Panc1 (cell line): ENCODE data around the gene SLC27A4. TPM values are rescaled to one million over a fixed set of nuclear protein-coding genes. Genes with fewer than 3 reads are reported as not detected.
A peak's percentile ranks its signal among the peaks of the same experiment; 100 is the strongest.

Experiments used
- ATAC-seq: fragments of 200-7000 bp; cut with Tn5 transposase; 2 replicates; pipeline ENCODE4 v1.9.1; 2020; ENCODE audit warnings: mild to moderate bottlenecking, moderate library complexity
- BruUV-seq: library from RNA; stranded (reverse); fragments of 400-500 nt; replicated peaks from 2 replicates; lab custom pipeline; 2021; lab: Mats Ljungman, UMichigan
- CTCF ChIA-PET: fragments of 300-600 bp; sonication (Branson Sonifier 250); formaldehyde crosslinking; loops from one replicate; lab custom pipeline; 2022; ENCODE audit warnings: antibody characterized with exemption; lab: Charles Lee
- POLR2A ChIA-PET: fragments of 300-600 bp; sonication (Branson Sonifier 250); formaldehyde crosslinking; loops from one replicate; lab custom pipeline; 2022; ENCODE audit warnings: antibody characterized with exemption; lab: Charles Lee
- DNase-seq: peaks from one replicate; pipeline ENCODE4 v3.0.0-alpha.2; 2010; ENCODE audit warnings: low read depth, low spot score
- H3K27ac ChIP-seq: 2 replicates; pipeline ENCODE4 v1.5.1; 2011; ENCODE audit warnings: mild to moderate bottlenecking, low read length, inconsistent platforms
- H3K27me3 ChIP-seq: fragments of 200-500 bp; sonication (Bioruptor generic); 2 replicates; pipeline ENCODE4 v1.6.0; 2014; ENCODE audit warnings: low read length, inconsistent platforms; ENCODE audit not compliant: control insufficient read depth, insufficient read depth
- H3K36me3 ChIP-seq: fragments of 200-500 bp; sonication (Bioruptor generic); 2 replicates; pipeline ENCODE4 v1.5.1; 2014; ENCODE audit warnings: inconsistent platforms, mild to moderate bottlenecking, low read length, moderate library complexity; ENCODE audit not compliant: control insufficient read depth, insufficient read depth
- H3K4me1 ChIP-seq: 2 replicates; pipeline ENCODE4 v1.5.1; 2011; ENCODE audit warnings: inconsistent platforms, mild to moderate bottlenecking, low read length, moderate library complexity; ENCODE audit not compliant: control insufficient read depth, insufficient read depth
- H3K4me3 ChIP-seq, 2 experiments: 2 replicates each; pipeline ENCODE4 v1.5.1; 2011 to 2012; ENCODE audit warnings: low read depth in 2 of 2, low read length in 2 of 2, mild to moderate bottlenecking in 2 of 2, inconsistent platforms in 1 of 2, moderate library complexity in 1 of 2
- H3K9me3 ChIP-seq: fragments of 200-500 bp; sonication (Bioruptor generic); 2 replicates; pipeline ENCODE4 v1.5.1; 2014; ENCODE audit warnings: low read depth, mild to moderate bottlenecking, inconsistent platforms, low read length, moderate library complexity; ENCODE audit not compliant: control insufficient read depth, insufficient read depth
- CTCF ChIP-seq: fragments of 450-650 bp; IDR thresholded peaks from 2 replicates; pipeline ENCODE4 v1.5.1; 2017; ENCODE audit warnings: mild to moderate bottlenecking
- POLR2AphosphoS5 ChIP-seq: IDR thresholded peaks from 2 replicates; pipeline ENCODE4 v1.6.1; 2012; ENCODE audit warnings: mild to moderate bottlenecking, low read depth, low read length, moderate library complexity
- REST ChIP-seq, 2 experiments: IDR thresholded peaks; 2 replicates each; pipeline ENCODE4 v1.6.1; 2011 to 2012; ENCODE audit warnings: low read depth in 2 of 2, control low read depth in 1 of 2, low read length in 1 of 2, mild to moderate bottlenecking in 1 of 2, moderate library complexity in 1 of 2; ENCODE audit not compliant: insufficient read depth in 1 of 2
- SIN3A ChIP-seq: IDR thresholded peaks from 2 replicates; pipeline ENCODE4 v1.6.1; 2012; ENCODE audit warnings: low read depth, mild to moderate bottlenecking, low read length, moderate library complexity, borderline replicate concordance; ENCODE audit not compliant: insufficient read depth
- TCF7L2 ChIP-seq: IDR thresholded peaks from 2 replicates; pipeline ENCODE4 v1.6.1; 2011; ENCODE audit warnings: mild to moderate bottlenecking, low read depth, low read length, inconsistent platforms
- in situ Hi-C: cut with HindIII; loops from 2 replicates; pipeline ENCODE4 v1.10.0; 2016; ENCODE audit warnings: low sequenced_read_pairs, low pct_unique_long_range_greater_than_20kb
- intact Hi-C: fragments of 100-400 bp; cut with micrococcal nuclease; formaldehyde crosslinking; loops from one replicate; pipeline ENCODE4 v1.10.0; 2022; ENCODE audit not compliant: unreplicated experiment
- total RNA-seq: library from RNA; stranded (reverse); gene quantifications from one replicate; pipeline ENCODE4 v1.2.1, GENCODE V29; 2021; ENCODE audit not compliant: unreplicated experiment

SLC27A4 gene
- total RNA-seq, 1 experiment from 2014 or later = 20.3 TPM

- Histone ChIP-seq H3K9me3 (no peaks in the 10 kb centered on the region), H3K4me3 (peak overlapping the region; percentile 96 to 97), H3K27me3 (no peaks in the 10 kb centered on the region), H3K27ac (peak overlapping the region; percentile 89), H3K36me3 (peaks cover 5% of the 10 kb centered on the region; the same call in 1 of the 2 replicates), H3K4me1 (peaks cover 4% of the 10 kb centered on the region)
- BruUV-seq = no TSS peak
- TF ChIP-seq POLR2AphosphoS5 = no peak
- no peak for TF ChIP-seq TCF7L2
- no peak for TF ChIP-seq REST (IDR thresholded peaks at IDR 0.05; ENCODE audit: insufficient read depth in 1 of 2, low read depth in 2 of 2, low read length in 1 of 2)
- no peak for TF ChIP-seq SIN3A
- no peak for TF ChIP-seq CTCF
- ChIA-PET POLR2A (interaction anchor here (0.5 kb wide), 1 partner anchor 749 kb away, joined by 3 read pairs; no protein-coding TSS in a partner anchor), CTCF (no interaction called here)
- no peak for DNase-seq
- intact Hi-C loops = no loop called here
- ATAC-seq = no peak
- in situ Hi-C loops = no loop called here
Observed at GRCh38 chr9:128370367-128370751, 30.0 kb downstream of the SLC27A4 start.

- Histone ChIP-seq H3K4me1 (peaks cover 4% of the 10 kb centered on the region), H3K27me3 (no peaks in the 10 kb centered on the region), H3K9me3 (no peaks in the 10 kb centered on the region), H3K27ac (peak within 1 kb of the TSS; percentile 93), H3K4me3 (peak within 1 kb of the TSS; percentile 96 to 97), H3K36me3 (peaks cover 5% of the 10 kb centered on the region; the same call in 1 of the 2 replicates)
- BruUV-seq = TSS peak; percentile 97
- in situ Hi-C loops (no loop called here), intact Hi-C loops (no loop called here)
- ATAC-seq (peak; percentile 98), DNase-seq (peak; percentile 61)
- ChIA-PET POLR2A (interaction anchor here (0.5 to 0.6 kb wide), 3 partner anchors 39 to 748 kb away, joined by 3 to 9 read pairs (median 3); no protein-coding TSS in a partner anchor), CTCF (interaction anchor here (0.6 to 1.4 kb wide), 4 partner anchors 8 to 382 kb away, joined by 3 to 10 read pairs (median 4); no protein-coding TSS in a partner anchor)
- TF ChIP-seq CTCF (no peak), POLR2AphosphoS5 (peak; percentile 77), SIN3A (0 out of 2 replicates have a peak, but pooled peaks have one; percentile 25), TCF7L2 (no peak), REST (IDR thresholded peaks at IDR 0.05; ENCODE audit: insufficient read depth in 1 of 2, low read depth in 2 of 2, low read length in 1 of 2) (0 out of 4 replicates have a peak, but pooled peaks of 1 of the 2 experiments have one; percentile 45)
Observed at GRCh38 chr9:128370752-128371629, 30.7 kb downstream of the SLC27A4 start, which contains the start of gene URM1. URM1 (plus strand) TSS chr9:128371374; CDS start chr9:128371381, 7 bp downstream.
